Measurements from ENCODE around the gene HNRNPC. TPM values are rescaled to one million over a fixed set of nuclear protein-coding genes. Genes with fewer than 3 reads are reported as not detected.

HNRNPC gene
- total RNA-seq, 1 experiment from 2014 or later = 843 TPM

DNA sequence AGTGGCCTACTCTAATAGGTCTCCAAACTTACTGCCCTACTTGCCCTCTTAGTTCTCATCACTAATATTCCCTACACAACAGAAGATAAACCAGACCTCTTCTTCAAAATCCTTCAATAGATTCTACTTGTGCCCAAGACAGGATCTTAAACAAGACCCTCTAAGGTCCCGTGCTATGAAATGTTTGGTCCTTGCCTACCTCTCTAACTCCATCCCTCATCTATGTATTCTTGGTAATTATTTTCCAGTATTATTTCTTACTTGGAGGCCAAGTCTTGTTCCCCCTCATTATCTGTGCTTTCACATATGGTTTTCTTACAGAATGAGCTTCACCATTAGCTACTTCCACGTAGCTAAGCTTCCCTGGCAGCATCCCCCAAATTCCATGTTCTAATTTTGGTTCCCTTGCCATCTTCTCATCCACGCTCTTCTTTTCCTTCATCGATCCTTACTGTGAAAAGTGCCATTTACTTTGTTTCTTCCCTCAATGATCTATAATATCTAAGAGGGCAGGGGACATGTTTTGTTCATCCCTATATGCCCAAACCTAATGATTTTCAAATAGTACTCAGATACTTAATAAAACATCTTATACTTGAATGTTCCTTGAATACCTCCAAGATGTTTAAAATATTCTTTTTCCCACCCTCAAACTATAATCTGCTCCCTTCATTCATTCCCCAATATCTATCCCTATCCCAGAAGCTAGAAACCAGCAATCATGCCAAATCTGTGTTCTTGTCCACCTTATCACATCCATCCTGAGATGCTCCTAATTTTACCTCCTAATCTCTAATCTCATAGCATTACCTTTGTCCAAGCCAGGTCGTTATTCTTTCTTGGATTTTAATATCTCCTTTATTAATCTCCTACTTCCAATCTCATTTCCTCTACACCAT, 10.1 kb downstream of the HNRNPC start:
- H3K9me3 ChIP-seq (ENCODE audit: control insufficient read depth in 1 of 2, insufficient read depth in 1 of 2, low read depth in 1 of 2, low read length in 2 of 2) = no peaks in the 10 kb centered on the region
- ATAC-seq (no peak), DNase-seq (ENCODE audit: low read depth, low spot score) (no peak)
- H3K4me1 ChIP-seq (ENCODE audit: control insufficient read depth in 1 of 2, insufficient read depth in 2 of 2, low read length in 2 of 2) = peaks cover 0 to 8% of the 10 kb centered on the region in 2 experiments; a peak in 3 of 4 replicates
- POLR2A ChIA-PET = no interaction called here
- no peaks in the 10 kb centered on the region for H3K9me2 ChIP-seq (ENCODE audit: insufficient read depth)
- no peak overlapping the region for H3K9ac ChIP-seq (ENCODE audit: low read length)
- no peak overlapping the region for H3K4me2 ChIP-seq (ENCODE audit: low read length)
- peaks cover 100% of the 10 kb centered on the region for H3K79me2 ChIP-seq (ENCODE audit: insufficient read depth, low read length)
- BruUV-seq (replicated peaks) = no TSS peak
- intact Hi-C loops (cut with micrococcal nuclease) = no loop called here
- CTCF ChIA-PET = no interaction called here
- H3K27me3 ChIP-seq (ENCODE audit: insufficient read depth, low read length) = no peaks in the 10 kb centered on the region
- peaks cover 82% of the 10 kb centered on the region for H4K20me1 ChIP-seq (ENCODE audit: insufficient read depth)
- H3K4me3 ChIP-seq (replicated peaks in 1 of 2; ENCODE audit: low read depth in 1 of 2, low read length in 2 of 2) = no peak overlapping the region
- no peak for TF ChIP-seq SP1 (IDR thresholded peaks at IDR 0.05; ENCODE audit: low read depth)
- RAD21 ChIA-PET (ENCODE audit: low non-redundant PET in 1 of 2, low total read pairs in 2 of 2, uncharacterized antibody in 2 of 2, unreplicated experiment in 2 of 2) = no interaction called here
- H3K27ac ChIP-seq (ENCODE audit: low read depth, low read length) = no peak overlapping the region
- H2AFZ ChIP-seq (ENCODE audit: low read depth, low read length, poor library complexity, severe bottlenecking) = no peak overlapping the region
- peaks cover 73 to 79% of the 10 kb centered on the region in 2 experiments for H3K36me3 ChIP-seq (ENCODE audit: control insufficient read depth in 1 of 2, insufficient read depth in 2 of 2, low read length in 2 of 2)

DNA sequence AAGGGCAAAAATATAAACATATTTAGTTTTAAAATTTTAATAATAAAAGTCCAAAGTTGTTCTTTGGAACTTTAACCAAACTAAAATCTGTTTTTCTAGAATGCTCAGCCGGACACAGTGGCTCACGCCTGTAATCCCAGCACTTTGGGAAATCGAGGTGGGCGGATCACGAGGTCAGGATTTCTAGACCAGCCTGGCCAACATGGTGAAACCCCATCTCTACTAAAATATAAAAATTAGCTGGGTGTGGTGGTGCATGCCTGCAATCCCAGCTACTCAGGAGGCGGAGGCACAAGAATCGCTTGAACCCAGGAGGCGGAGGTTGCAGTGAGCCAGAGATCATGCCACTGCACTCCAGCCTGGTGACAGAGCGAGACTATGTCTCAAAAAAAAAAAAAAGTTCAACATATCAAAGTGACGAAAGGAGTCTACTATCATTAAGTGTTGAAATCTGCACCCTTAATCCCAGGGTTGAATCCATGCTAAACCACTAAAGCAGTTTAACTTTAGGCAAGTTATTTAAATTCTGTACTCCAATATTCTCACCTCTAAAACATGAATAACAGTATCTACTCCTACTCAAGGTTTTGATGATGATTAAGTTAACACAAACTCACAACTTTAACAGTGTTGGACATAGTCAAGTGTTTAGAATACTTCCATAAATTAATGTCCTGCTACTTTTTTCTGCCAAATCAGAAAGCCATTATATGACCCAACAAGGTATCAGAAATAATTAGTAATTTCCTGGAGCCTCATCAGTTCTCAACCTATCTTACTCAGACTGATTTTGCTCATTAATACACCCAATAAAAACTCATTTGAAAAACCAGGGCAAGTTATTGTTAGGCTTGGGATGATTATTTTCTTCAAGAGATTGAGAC, 11.0 kb downstream of the HNRNPC start:
- POLR2A ChIA-PET = no interaction called here
- Histone ChIP-seq H3K27ac (ENCODE audit: low read depth, low read length) (no peak overlapping the region), H3K4me3 (replicated peaks in 1 of 2; ENCODE audit: low read depth in 1 of 2, low read length in 2 of 2) (no peak overlapping the region), H3K4me1 (ENCODE audit: control insufficient read depth in 1 of 2, insufficient read depth in 2 of 2, low read length in 2 of 2) (0 out of 4 replicates have a peak, but pooled peaks cover 0 to 3% of the 10 kb centered on the region in 2 experiments), H2AFZ (ENCODE audit: low read depth, low read length, poor library complexity, severe bottlenecking) (no peak overlapping the region), H4K20me1 (ENCODE audit: insufficient read depth) (peaks cover 82% of the 10 kb centered on the region), H3K9ac (ENCODE audit: low read length) (no peak overlapping the region), H3K4me2 (ENCODE audit: low read length) (no peak overlapping the region), H3K79me2 (ENCODE audit: insufficient read depth, low read length) (peaks cover 100% of the 10 kb centered on the region), H3K9me3 (ENCODE audit: control insufficient read depth in 1 of 2, insufficient read depth in 1 of 2, low read depth in 1 of 2, low read length in 2 of 2) (no peaks in the 10 kb centered on the region), H3K9me2 (ENCODE audit: insufficient read depth) (no peaks in the 10 kb centered on the region), H3K27me3 (ENCODE audit: insufficient read depth, low read length) (no peaks in the 10 kb centered on the region), H3K36me3 (ENCODE audit: control insufficient read depth in 1 of 2, insufficient read depth in 2 of 2, low read length in 2 of 2) (peaks cover 70 to 72% of the 10 kb centered on the region in 2 experiments)
- DNase-seq (ENCODE audit: low read depth, low spot score) (no peak), ATAC-seq (no peak)
- BruUV-seq (replicated peaks) = no TSS peak
- RAD21 ChIA-PET (ENCODE audit: low non-redundant PET in 1 of 2, low total read pairs in 2 of 2, uncharacterized antibody in 2 of 2, unreplicated experiment in 2 of 2) = no interaction called here
- CTCF ChIA-PET = no interaction called here
- intact Hi-C loops (cut with micrococcal nuclease) = no loop called here
- TF ChIP-seq TCF7L2 (IDR thresholded peaks at IDR 0.05; ENCODE audit: borderline replicate concordance, extremely low read depth, insufficient read depth, insufficient read length) (no peak), POLR2A (IDR thresholded peaks at IDR 0.05; ENCODE audit: borderline replicate concordance, extremely low read depth, insufficient read depth, insufficient read length) (no peak), JUND (IDR thresholded peaks at IDR 0.05) (no peak), EZH2 (IDR thresholded peaks at IDR 0.05) (no peak), SP1 (IDR thresholded peaks at IDR 0.05; ENCODE audit: low read depth) (no peak), ZNF274 (IDR thresholded peaks at IDR 0.05; ENCODE audit: low read depth, low read length) (no peak), RAD21 (IDR thresholded peaks at IDR 0.05; ENCODE audit: low read depth) (no peak), SIN3A (IDR thresholded peaks at IDR 0.05; ENCODE audit: low read depth) (no peak), CEBPB (IDR thresholded peaks at IDR 0.05; ENCODE audit: low read depth) (no peak)
- TF ChIP-seq, protein P1, sequence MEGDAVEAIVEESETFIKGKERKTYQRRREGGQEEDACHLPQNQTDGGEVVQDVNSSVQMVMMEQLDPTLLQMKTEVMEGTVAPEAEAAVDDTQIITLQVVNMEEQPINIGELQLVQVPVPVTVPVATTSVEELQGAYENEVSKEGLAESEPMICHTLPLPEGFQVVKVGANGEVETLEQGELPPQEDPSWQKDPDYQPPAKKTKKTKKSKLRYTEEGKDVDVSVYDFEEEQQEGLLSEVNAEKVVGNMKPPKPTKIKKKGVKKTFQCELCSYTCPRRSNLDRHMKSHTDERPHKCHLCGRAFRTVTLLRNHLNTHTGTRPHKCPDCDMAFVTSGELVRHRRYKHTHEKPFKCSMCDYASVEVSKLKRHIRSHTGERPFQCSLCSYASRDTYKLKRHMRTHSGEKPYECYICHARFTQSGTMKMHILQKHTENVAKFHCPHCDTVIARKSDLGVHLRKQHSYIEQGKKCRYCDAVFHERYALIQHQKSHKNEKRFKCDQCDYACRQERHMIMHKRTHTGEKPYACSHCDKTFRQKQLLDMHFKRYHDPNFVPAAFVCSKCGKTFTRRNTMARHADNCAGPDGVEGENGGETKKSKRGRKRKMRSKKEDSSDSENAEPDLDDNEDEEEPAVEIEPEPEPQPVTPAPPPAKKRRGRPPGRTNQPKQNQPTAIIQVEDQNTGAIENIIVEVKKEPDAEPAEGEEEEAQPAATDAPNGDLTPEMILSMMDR (IDR thresholded peaks at IDR 0.05 in 2 of 3, conservative IDR thresholded peaks at IDR 0.05 in 1 of 3; ENCODE audit: borderline replicate concordance in 1 of 3, insufficient read depth in 1 of 3, low read depth in 2 of 3, low read length in 2 of 3) = no peak
- TF ChIP-seq, protein P2, sequence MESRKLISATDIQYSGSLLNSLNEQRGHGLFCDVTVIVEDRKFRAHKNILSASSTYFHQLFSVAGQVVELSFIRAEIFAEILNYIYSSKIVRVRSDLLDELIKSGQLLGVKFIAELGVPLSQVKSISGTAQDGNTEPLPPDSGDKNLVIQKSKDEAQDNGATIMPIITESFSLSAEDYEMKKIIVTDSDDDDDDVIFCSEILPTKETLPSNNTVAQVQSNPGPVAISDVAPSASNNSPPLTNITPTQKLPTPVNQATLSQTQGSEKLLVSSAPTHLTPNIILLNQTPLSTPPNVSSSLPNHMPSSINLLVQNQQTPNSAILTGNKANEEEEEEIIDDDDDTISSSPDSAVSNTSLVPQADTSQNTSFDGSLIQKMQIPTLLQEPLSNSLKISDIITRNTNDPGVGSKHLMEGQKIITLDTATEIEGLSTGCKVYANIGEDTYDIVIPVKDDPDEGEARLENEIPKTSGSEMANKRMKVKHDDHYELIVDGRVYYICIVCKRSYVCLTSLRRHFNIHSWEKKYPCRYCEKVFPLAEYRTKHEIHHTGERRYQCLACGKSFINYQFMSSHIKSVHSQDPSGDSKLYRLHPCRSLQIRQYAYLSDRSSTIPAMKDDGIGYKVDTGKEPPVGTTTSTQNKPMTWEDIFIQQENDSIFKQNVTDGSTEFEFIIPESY (IDR thresholded peaks at IDR 0.05; ENCODE audit: extremely low read depth, insufficient replicate concordance, low read length) = no peak

All from HCT116 (cell line).